ENCODE data around the gene BSCL2.

BSCL2 gene

GRCh38 chr11:62649486-62649885 lies 57.7 kb downstream of the BSCL2 start:
- no peak overlapping the region for H3K27ac ChIP-seq
- TF ChIP-seq CTCF (IDR thresholded peaks at IDR 0.05) (no peak), ZFX (IDR thresholded peaks at IDR 0.05; ENCODE audit: borderline replicate concordance) (no peak)

GRCh38 chr11:62648967-62649364 lies 58.3 kb downstream of the BSCL2 start:
- TF ChIP-seq ZFX (IDR thresholded peaks at IDR 0.05; ENCODE audit: borderline replicate concordance) (no peak), CTCF (IDR thresholded peaks at IDR 0.05) (no peak)
- H3K27ac ChIP-seq: no peak overlapping the region

DNA sequence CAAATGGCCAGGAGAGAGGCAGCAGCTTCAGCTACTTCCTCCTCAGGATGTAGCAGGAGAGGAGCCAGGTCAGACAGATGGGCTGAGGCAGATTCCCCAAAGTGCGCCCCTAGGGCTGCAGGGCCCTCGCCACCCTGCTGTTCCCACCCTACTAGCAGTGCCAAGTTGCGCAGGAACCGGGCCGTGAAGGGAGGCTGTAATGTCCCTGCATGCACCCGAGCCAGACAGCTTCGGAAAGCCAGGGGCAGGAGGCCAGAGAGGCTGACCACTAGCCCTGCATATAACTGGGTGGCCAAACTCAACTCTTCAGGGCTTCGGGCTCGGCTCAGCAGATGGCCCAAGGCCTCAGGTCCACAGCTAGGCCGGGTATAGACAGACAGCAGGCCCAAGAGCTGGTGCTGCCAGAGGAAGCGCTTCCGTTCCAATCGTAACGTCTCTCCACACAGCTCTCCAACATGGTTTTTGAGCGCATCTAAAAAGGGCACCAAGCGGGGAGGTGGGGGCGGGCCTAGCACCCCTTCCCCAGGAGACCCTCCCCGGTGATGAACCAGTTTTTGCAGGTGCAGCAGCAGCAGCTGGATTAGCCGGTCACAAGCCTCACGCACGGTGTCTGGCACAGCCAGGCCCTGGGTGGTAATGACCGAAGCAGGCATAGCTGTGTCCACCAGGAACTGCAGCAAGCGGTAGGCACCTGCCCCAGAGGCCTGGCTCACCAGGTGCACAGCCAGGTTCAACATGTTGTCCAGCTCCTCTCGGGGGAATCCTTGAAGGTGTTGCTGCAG lies 58.8 kb downstream of the BSCL2 start:
- no peak for TF ChIP-seq CTCF (IDR thresholded peaks at IDR 0.05)
- no peak for TF ChIP-seq ZFX (IDR thresholded peaks at IDR 0.05; ENCODE audit: borderline replicate concordance)
- H3K27ac ChIP-seq: peak overlapping the region; percentile 83; the same call in 1 of the 2 replicates

GRCh38 chr11:62647609-62648005 lies 59.6 kb downstream of the BSCL2 start:
- peak overlapping the region; percentile 83 for H3K27ac ChIP-seq
- TF ChIP-seq CTCF (IDR thresholded peaks at IDR 0.05) (no peak), ZFX (IDR thresholded peaks at IDR 0.05; ENCODE audit: borderline replicate concordance) (no peak)

- TF ChIP-seq CTCF (IDR thresholded peaks at IDR 0.05) (no peak), ZFX (IDR thresholded peaks at IDR 0.05; ENCODE audit: borderline replicate concordance) (no peak)
- peak overlapping the region; percentile 83 for H3K27ac ChIP-seq
Measured at GRCh38 chr11:62646825-62647608, 60.2 kb downstream of the BSCL2 start.

GRCh38 chr11:62645946-62646824 lies 61.0 kb downstream of the BSCL2 start, which contains the start of gene GANAB:
GANAB (minus strand) TSS chr11:62646613; CDS start chr11:62646599, 14 bp downstream.
- TF ChIP-seq ZFX (IDR thresholded peaks at IDR 0.05; ENCODE audit: borderline replicate concordance) (no peak), CTCF (IDR thresholded peaks at IDR 0.05) (no peak)
- peak within 1 kb of the TSS; percentile 83 for H3K27ac ChIP-seq
